ENCODE results near the gene CRPPA.

The CRPPA gene

DNA sequence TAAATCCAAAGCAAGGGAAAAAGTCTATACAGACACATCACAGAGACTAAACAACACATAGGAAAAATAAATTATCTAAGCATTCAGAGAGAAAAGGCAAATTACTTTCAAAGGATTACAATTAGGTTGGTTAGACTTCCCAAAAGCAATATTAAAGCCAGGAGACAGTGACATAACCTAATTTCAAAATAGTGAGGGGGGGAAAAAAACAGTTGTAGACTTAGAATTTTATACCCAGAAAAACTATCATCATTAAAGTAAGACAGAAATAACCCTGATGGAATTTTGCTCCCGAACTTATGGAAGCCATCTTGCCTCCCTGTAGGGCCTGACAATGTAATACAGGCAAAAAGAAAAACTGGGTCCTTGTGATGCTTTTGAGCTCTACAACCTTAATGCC, 18.4 kb downstream of the CRPPA start:
- Histone ChIP-seq H3K36me3 (ENCODE audit: control insufficient read depth in 2 of 2, insufficient read depth in 1 of 2, low read length in 2 of 2) (no peaks in the 10 kb centered on the region), H3K9me3 (ENCODE audit: control insufficient read depth, insufficient read depth, low read depth, low read length) (no peaks in the 10 kb centered on the region), H3K4me1 (ENCODE audit: control insufficient read depth, insufficient read depth, low read length) (no peaks in the 10 kb centered on the region), H3K4me3 (ENCODE audit: low read depth, low read length) (no peak overlapping the region), H3K27ac (ENCODE audit: extremely low read depth, low read depth, low read length) (no peak overlapping the region)
- ChIA-PET POLR2A (interaction anchor here (1.0 kb wide), 1 partner anchor 8 kb away, joined by 3 read pairs; no protein-coding TSS in a partner anchor), CTCF (no interaction called here)
- TF ChIP-seq ZNF302 (tag by site-specific recombination; IDR thresholded peaks at IDR 0.05; ENCODE audit: low read depth): no peak
- peak; percentile 41 for TF ChIP-seq SETDB1 (IDR thresholded peaks at IDR 0.05; ENCODE audit: insufficient read length, low read length)
- no peak for TF ChIP-seq ZBTB21 (tag by site-specific recombination; IDR thresholded peaks at IDR 0.05)
- TF ChIP-seq ZNF426 (tag by site-specific recombination; IDR thresholded peaks at IDR 0.05): no peak
- no peak for TF ChIP-seq HOXC10 (CRISPR knock-in tag; IDR thresholded peaks at IDR 0.05)

DNA sequence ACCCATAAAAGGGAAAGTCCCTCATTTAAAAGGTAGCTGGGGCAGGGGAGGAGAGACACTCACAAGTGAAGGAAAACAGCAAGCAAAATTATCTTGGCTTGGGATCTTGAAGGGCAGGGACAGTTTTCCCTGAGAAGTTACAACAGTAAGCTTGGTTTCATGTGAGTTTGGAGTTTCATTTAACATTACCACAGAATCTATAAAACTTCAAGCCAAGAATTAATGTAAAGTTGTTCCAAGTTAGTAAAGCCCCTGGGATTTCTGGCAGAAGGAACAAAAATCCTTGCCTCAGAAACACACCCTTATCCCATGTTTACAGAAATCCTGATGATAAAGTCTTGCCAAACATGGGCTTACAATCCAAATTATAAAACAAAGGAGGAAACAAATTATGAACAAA, 19.2 kb downstream of the CRPPA start:
- TF ChIP-seq SALL2 (tag by site-specific recombination; IDR thresholded peaks at IDR 0.05; ENCODE audit: borderline replicate concordance) (no peak), ZFP3 (tag by site-specific recombination; IDR thresholded peaks at IDR 0.05; ENCODE audit: low read depth) (no peak), ZNF654 (tag by site-specific recombination; IDR thresholded peaks at IDR 0.05; ENCODE audit: low read depth) (no peak), ZNF548 (tag by site-specific recombination; IDR thresholded peaks at IDR 0.05) (no peak), ZNF701 (tag by site-specific recombination; IDR thresholded peaks at IDR 0.05) (no peak), ZNF837 (tag by site-specific recombination; IDR thresholded peaks at IDR 0.05) (no peak), ZSCAN23 (tag by site-specific recombination; IDR thresholded peaks at IDR 0.05) (no peak), ZNF223 (tag by site-specific recombination; IDR thresholded peaks at IDR 0.05) (no peak), ZNF664 (tag by site-specific recombination; IDR thresholded peaks at IDR 0.05) (no peak), KLF9 (tag by site-specific recombination; IDR thresholded peaks at IDR 0.05; ENCODE audit: low read depth) (no peak), ZNF2 (tag by site-specific recombination; IDR thresholded peaks at IDR 0.05) (no peak), GLIS1 (tag by site-specific recombination; IDR thresholded peaks at IDR 0.05) (no peak), ZNF426 (tag by site-specific recombination; IDR thresholded peaks at IDR 0.05) (no peak), KLF8 (tag by site-specific recombination; IDR thresholded peaks at IDR 0.05) (no peak), ZNF473 (tag by site-specific recombination; IDR thresholded peaks at IDR 0.05) (no peak), ZNF600 (tag by site-specific recombination; IDR thresholded peaks at IDR 0.05) (no peak)
- TF ChIP-seq, protein P1, sequence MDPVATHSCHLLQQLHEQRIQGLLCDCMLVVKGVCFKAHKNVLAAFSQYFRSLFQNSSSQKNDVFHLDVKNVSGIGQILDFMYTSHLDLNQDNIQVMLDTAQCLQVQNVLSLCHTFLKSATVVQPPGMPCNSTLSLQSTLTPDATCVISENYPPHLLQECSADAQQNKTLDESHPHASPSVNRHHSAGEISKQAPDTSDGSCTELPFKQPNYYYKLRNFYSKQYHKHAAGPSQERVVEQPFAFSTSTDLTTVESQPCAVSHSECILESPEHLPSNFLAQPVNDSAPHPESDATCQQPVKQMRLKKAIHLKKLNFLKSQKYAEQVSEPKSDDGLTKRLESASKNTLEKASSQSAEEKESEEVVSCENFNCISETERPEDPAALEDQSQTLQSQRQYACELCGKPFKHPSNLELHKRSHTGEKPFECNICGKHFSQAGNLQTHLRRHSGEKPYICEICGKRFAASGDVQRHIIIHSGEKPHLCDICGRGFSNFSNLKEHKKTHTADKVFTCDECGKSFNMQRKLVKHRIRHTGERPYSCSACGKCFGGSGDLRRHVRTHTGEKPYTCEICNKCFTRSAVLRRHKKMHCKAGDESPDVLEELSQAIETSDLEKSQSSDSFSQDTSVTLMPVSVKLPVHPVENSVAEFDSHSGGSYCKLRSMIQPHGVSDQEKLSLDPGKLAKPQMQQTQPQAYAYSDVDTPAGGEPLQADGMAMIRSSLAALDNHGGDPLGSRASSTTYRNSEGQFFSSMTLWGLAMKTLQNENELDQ (tag by site-specific recombination; IDR thresholded peaks at IDR 0.05; ENCODE audit: low read depth): no peak
- TF ChIP-seq, protein P2, sequence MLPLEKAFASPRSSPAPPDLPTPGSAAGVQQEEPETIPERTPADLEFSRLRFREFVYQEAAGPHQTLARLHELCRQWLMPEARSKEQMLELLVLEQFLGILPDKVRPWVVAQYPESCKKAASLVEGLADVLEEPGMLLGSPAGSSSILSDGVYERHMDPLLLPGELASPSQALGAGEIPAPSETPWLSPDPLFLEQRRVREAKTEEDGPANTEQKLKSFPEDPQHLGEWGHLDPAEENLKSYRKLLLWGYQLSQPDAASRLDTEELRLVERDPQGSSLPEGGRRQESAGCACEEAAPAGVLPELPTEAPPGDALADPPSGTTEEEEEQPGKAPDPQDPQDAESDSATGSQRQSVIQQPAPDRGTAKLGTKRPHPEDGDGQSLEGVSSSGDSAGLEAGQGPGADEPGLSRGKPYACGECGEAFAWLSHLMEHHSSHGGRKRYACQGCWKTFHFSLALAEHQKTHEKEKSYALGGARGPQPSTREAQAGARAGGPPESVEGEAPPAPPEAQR (tag by site-specific recombination; IDR thresholded peaks at IDR 0.05): no peak
- no peaks in the 10 kb centered on the region for H3K36me3 ChIP-seq (ENCODE audit: control insufficient read depth in 2 of 2, insufficient read depth in 1 of 2, low read length in 2 of 2)
- H3K4me3 ChIP-seq (ENCODE audit: low read depth, low read length): no peak overlapping the region
- no peaks in the 10 kb centered on the region for H3K9me3 ChIP-seq (ENCODE audit: control insufficient read depth, insufficient read depth, low read depth, low read length)
- POLR2A ChIA-PET: interaction anchor here (1.0 kb wide), 1 partner anchor 9 kb away, joined by 3 read pairs; no protein-coding TSS in a partner anchor
- no peaks in the 10 kb centered on the region for H3K4me1 ChIP-seq (ENCODE audit: control insufficient read depth, insufficient read depth, low read length)
- H3K27ac ChIP-seq (ENCODE audit: extremely low read depth, low read depth, low read length): no peak overlapping the region
- CTCF ChIA-PET: no interaction called here

All from HEK293 (cell line).